Activated T-cell treated with anti-CD3 and anti-CD28 coated beads, Interleukin-2, amount 50 U/mL, for 24 hours (primary cell): ENCODE measurements around the gene GPER1.

Experiments used
- DNase-seq: peaks from one replicate; pipeline ENCODE4 v3.0.0-alpha.2; 2020
- H3K27ac Mint-ChIP-seq: 2 replicates; pipeline ENCODE4 v1.8.0; 2020; ENCODE audit warnings: mild to moderate bottlenecking, mixed read lengths
- H3K27me3 Mint-ChIP-seq: 2 replicates; pipeline ENCODE4 v1.8.0; 2020; ENCODE audit warnings: mixed read lengths
- H3K36me3 Mint-ChIP-seq: 2 replicates; pipeline ENCODE4 v1.8.0; 2020; ENCODE audit warnings: low read depth, mixed read lengths
- H3K4me1 Mint-ChIP-seq: 2 replicates; pipeline ENCODE4 v1.8.0; 2020; ENCODE audit warnings: low read depth, mixed read lengths
- H3K4me3 Mint-ChIP-seq: 2 replicates; pipeline ENCODE4 v1.8.0; 2020; ENCODE audit warnings: mild to moderate bottlenecking, moderate library complexity, mixed read lengths
- H3K9me3 Mint-ChIP-seq: 2 replicates; pipeline ENCODE4 v1.8.0; 2020; ENCODE audit warnings: mixed read lengths

Gene GPER1

DNA sequence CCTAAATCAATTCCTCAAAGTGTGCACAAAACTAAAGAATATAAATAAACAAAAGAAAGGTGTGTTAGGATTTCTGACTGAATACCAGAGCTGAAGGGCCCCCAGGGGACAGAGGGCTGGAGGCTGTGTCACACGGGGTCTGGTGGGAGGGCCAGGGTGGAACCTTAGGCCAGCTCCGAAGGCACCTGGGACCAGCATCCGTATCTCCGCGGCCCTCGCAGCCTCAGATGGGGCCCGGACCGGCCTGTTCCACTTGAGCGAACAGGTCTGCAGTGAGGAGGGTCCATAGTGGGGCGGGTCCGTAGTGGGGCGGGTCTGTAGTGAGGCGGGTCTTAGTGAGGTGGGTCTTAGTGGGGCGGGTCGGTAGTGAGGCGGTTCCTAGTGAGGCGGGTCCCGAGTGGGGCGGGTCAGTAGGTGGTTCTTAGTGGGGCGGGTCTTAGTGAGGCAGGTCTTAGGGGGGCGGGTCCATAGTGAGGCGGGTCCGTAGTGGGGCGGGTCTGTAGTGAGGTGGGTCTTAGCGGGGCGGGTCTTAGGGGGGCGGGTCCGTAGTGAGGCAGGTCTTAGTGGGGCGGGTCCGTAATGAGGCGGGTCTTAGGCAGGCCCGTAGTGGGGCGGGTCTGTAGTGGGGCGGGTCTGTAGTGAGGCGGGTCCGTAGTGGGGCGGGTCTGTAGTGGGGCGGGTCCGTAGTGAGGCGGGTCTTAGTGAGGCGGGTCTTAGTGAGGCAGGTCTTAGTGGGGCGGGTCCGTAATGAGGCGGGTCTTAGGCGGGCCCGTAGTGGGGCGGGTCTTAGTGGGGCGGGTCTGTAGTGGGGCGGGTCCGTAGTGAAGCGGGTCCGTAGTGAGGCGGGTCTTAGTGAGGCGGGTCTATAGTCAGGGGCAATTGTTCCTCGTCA lies 28.5 kb upstream of the GPER1 start:
- no peak overlapping the region for H3K4me3 Mint-ChIP-seq
- H3K36me3 Mint-ChIP-seq: peaks cover 5% of the 10 kb centered on the region
- no peaks in the 10 kb centered on the region for H3K27me3 Mint-ChIP-seq
- DNase-seq: no peak
- no peak overlapping the region for H3K27ac Mint-ChIP-seq
- H3K9me3 Mint-ChIP-seq: no peaks in the 10 kb centered on the region
- H3K4me1 Mint-ChIP-seq: peaks cover 15% of the 10 kb centered on the region

DNA sequence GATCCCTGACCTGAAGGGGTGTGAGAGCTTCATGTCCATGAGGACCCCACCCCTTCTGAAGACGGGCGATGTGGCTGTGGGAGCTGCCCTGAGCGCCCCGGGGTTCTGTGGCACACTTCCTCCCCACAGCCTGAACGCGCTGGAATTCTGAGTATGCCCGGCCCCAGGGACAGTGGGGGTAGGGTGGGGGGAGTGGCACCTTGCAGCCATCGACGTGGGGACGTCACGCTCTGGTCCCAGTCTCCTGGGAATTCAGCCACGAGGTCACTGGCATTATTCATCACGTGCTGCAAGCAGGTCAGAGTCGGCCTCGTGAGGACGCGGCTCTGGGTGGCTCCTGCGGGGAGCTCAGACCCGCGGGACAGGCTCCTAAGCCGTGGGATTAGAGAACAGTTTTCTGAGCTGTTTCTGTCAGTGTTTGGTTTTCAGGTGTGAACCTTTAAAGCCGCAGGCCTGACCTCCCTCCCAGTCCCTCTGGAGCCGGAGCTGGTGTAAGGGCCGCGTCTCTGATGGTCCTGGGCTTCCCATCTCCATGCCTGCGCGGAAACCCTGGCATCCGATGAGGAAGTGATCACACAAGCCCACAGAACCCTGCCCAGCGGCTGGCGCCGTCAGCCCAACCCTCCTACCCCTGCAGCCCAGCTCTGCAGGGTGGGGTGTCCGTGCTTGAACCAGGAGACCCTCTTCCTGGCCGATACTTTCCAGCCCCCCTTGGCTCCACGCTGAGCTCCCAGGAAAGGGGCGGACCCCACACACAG lies 27.4 kb upstream of the GPER1 start:
- Mint-ChIP-seq H3K27ac (no peak overlapping the region), H3K4me1 (peaks cover 9% of the 10 kb centered on the region), H3K36me3 (peaks cover 5% of the 10 kb centered on the region), H3K27me3 (no peaks in the 10 kb centered on the region), H3K9me3 (no peaks in the 10 kb centered on the region), H3K4me3 (no peak overlapping the region)
- DNase-seq: no peak

DNA sequence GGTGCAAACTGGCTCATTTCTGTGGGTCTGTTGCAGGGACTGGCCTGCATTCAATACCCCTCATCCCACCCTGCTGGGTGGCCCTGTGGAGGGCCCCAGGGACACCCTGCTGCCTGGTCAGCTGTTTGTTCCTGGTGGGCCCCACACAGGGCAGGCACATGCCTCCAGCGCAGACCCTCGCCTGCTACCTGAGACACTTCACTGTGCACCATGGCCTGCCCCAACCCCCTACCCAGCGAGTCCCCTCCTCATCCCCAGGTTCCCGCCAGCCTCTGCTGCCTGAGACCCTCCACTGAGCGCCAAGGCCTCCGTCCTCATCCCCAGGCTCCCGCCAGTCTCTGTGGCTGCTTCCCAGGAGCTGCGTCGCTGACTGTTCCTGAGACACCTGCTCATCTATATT lies 26.7 kb upstream of the GPER1 start:
- Mint-ChIP-seq H3K4me1 (peaks cover 7% of the 10 kb centered on the region), H3K9me3 (no peaks in the 10 kb centered on the region), H3K27me3 (no peaks in the 10 kb centered on the region), H3K27ac (no peak overlapping the region), H3K4me3 (no peak overlapping the region), H3K36me3 (peaks cover 5% of the 10 kb centered on the region)
- DNase-seq: no peak

DNA sequence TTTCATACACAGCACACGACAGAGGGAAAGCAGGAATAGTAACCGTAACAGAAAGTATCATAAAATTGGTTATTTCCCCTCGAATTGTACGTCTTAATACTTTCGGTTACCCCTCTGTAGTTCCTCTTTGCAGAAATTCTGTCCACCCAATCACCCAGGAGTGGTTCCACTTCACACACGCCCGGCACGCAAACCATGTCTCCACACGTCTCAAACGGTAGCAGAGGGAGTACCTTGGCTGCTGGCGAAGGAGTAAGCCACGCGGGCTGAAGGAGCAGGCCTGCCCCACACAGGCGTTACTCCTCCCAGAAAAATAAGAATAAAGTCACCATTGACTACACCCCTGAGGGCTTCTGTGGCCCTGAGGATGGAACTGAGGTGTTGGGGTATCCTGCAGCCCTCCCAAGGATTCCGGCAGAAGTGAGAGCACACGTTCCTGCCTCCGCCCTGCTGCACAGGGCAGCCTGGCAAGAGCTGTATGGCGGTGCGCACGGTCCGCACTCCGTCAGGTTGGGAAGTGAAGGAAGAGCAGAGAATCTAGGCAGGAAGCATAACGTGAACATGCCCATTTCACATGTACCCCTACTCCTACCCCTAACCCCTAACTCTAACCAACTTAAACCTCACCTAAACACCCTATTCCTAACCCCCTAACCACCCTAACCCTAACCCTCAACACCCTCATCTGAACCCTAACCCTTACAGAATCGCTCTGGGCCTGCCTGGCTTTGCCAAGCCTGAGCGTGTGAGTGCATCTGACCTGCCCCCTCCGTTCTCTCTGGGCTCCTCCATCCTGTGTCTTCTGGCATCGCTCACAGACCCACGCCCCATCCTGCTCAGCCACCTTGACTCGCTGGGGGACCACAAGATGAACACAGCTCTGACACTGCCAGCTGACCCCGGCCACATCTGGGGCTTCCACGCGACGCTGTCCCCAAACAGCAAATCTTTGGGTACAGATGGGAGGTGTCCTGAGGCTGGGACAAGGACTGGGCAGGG lies 25.3 kb upstream of the GPER1 start:
- DNase-seq: no peak

DNA sequence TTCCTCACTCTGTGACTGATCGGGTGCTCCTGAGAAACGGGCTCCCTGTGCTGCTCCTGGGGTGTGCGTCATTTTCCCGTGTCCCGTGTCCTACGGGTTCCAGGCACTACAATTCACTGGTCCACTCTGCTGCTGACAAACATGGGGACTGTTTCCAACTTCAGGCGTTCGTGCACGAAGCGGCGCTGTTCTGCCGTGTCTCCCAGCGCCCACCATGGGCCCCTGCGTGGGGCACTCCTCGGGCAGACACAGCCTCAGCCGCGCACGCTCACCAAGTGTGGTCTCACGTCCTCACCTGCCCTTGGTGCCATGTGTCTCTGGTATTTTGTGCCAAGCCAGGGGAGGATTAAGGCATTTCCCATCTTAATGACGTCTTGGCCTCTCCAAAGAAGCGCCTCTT lies 24.6 kb upstream of the GPER1 start:
- no peak for DNase-seq
- Mint-ChIP-seq H3K36me3 (peaks cover 5% of the 10 kb centered on the region), H3K4me1 (peaks cover 7% of the 10 kb centered on the region), H3K27me3 (no peaks in the 10 kb centered on the region), H3K4me3 (no peak overlapping the region), H3K9me3 (no peaks in the 10 kb centered on the region), H3K27ac (no peak overlapping the region)

More for the DNA sequence above, 25.3 kb upstream of the GPER1 start:
- H3K4me3 Mint-ChIP-seq: no peak overlapping the region
- H3K9me3 Mint-ChIP-seq: no peaks in the 10 kb centered on the region
- no peak overlapping the region for H3K27ac Mint-ChIP-seq
- no peaks in the 10 kb centered on the region for H3K27me3 Mint-ChIP-seq
- H3K36me3 Mint-ChIP-seq: peaks cover 5% of the 10 kb centered on the region
- H3K4me1 Mint-ChIP-seq: peaks cover 7% of the 10 kb centered on the region

DNA sequence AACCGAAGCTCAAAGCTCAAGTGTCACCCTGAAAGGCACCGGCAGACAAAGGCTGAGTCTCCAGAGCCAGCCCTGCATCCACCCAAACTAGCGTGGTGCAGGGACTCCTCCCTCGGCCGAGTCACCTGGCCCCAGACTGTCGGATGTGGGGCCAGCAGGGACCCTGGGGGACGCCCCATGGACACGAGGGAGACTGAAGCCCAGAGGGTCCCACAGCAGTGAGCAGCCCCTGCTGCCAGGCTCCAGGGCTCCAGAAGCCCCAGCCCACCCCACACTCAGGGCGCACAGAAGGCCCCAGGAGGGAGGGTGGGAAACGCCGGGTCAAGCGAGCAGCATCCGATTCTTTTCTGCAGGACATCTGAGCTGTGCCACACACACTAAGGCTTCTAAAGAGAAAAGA lies 23.3 kb upstream of the GPER1 start:
- Mint-ChIP-seq H3K4me3 (no peak overlapping the region), H3K4me1 (peaks cover 7% of the 10 kb centered on the region), H3K36me3 (no peaks in the 10 kb centered on the region), H3K27me3 (no peaks in the 10 kb centered on the region), H3K9me3 (no peaks in the 10 kb centered on the region), H3K27ac (no peak overlapping the region)
- DNase-seq: no peak

DNA sequence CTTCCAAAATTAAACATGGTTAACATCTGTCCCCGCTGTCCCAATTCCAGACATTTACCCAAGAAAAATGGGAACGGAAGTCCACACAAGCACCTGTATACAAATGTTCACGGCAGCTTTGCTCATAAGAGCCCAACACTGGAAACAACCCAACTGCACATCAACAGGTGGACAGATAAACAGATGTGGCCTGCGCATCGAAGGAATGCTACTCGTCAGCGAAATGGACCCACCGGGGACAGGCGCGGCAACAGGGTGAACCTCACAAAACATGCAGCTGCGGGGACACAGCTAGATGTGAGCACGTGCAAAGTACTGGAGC lies 22.7 kb upstream of the GPER1 start:
- Mint-ChIP-seq H3K9me3 (no peaks in the 10 kb centered on the region), H3K36me3 (no peaks in the 10 kb centered on the region), H3K27me3 (no peaks in the 10 kb centered on the region), H3K4me1 (peaks cover 7% of the 10 kb centered on the region), H3K4me3 (no peak overlapping the region), H3K27ac (no peak overlapping the region)
- no peak for DNase-seq

DNA sequence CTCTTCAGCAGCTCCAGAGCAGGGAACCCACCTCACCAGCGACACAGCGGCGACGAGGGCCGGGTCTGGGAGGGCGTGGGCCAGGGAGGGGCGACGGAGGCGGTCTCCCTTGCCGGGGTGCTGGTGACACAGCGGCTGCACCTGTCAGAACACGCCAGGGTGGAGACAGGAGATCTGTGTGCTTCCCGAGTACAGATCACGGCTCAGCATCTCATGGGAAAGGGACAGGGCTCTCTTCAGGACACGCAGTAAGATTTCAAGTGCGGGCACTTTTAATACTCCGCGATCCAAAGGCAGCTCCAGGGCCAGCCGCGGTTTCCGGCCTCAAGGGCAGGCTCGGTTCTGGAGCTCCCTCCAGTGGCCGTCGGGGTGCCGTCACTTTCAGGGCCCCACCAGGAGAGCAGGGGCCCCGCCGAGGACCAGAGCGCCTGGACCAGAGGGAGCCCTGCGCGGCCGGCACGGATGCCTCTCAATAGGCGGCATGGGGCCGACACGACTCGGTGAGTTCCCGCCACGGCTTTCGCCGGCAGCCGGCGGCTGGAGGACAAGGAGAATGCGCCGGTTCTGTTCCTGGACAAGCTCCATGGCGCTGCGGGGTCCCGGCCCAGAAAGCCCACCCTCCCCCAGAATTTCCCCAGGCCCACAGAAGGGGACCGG lies 22.2 kb upstream of the GPER1 start:
- Mint-ChIP-seq H3K27ac (no peak overlapping the region), H3K36me3 (no peaks in the 10 kb centered on the region), H3K27me3 (no peaks in the 10 kb centered on the region), H3K4me1 (peaks cover 7% of the 10 kb centered on the region), H3K9me3 (no peaks in the 10 kb centered on the region), H3K4me3 (peak overlapping the region; percentile 43)
- peak; percentile 87 for DNase-seq

DNA sequence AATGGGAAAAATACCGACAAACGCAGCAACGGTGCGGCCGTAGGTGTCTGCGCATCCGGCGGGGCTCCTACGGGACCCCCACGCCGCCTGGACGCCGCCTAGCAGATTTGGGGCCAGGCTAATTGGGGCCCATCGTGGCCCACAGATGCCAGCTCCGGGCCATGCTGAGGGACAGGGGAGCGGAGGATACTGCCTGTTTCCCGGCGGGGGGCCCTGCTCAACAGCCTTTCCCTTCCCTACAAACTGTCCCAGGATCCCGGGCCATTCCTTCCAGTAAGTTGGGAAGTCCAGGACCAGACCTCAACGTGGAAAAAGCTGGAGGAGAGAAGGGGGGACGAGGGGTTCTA lies 21.7 kb upstream of the GPER1 start:
- Mint-ChIP-seq H3K27me3 (no peaks in the 10 kb centered on the region), H3K4me3 (no peak overlapping the region), H3K9me3 (no peaks in the 10 kb centered on the region), H3K36me3 (no peaks in the 10 kb centered on the region), H3K27ac (no peak overlapping the region), H3K4me1 (peaks cover 7% of the 10 kb centered on the region)
- no peak for DNase-seq

DNA sequence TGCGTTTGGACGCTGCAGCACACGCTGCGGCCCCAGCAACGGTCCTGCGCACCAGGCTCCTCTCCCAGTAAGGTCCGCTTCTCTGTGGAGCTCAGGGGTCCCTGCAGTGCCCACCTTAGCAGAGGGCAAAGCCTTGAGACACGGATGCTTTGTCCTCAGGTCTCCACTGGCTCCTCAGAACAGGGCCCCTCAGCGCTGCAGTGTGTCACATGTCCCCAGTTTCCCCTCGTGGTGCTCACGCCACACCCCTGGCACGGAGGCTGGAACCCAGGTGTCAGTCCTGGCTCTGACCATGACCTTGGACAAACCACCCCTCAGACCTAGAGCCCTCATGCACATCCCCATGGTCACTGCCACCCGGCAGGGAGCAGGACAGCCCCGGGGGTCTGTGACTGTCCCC lies 19.9 kb upstream of the GPER1 start:
- Mint-ChIP-seq H3K4me3 (no peak overlapping the region), H3K36me3 (no peaks in the 10 kb centered on the region), H3K27me3 (no peaks in the 10 kb centered on the region), H3K9me3 (no peaks in the 10 kb centered on the region), H3K27ac (no peak overlapping the region), H3K4me1 (peaks cover 7% of the 10 kb centered on the region)
- no peak for DNase-seq

DNA sequence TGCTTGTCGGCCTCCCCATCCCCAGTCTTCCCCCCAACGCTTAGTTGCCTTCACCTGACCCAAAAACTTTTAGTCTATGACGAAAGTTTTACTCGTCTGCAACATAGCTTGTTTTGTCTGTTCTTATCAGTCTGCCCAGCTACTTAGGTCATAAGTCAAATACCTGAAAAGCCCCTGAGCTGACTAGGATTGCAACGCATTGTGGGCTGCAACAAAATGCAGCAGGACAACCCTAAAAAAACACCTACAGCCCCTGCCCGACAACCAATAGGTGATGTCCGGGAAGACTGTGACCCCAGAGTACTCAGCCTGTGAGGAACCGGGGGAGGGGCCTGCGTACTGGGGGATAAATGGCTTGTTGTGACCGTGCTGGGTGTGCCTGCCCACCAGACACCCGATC lies 19.3 kb upstream of the GPER1 start:
- H3K27me3 Mint-ChIP-seq: no peaks in the 10 kb centered on the region
- no peak overlapping the region for H3K4me3 Mint-ChIP-seq
- H3K4me1 Mint-ChIP-seq: peaks cover 7% of the 10 kb centered on the region
- H3K27ac Mint-ChIP-seq: no peak overlapping the region
- no peaks in the 10 kb centered on the region for H3K9me3 Mint-ChIP-seq
- DNase-seq: no peak
- no peaks in the 10 kb centered on the region for H3K36me3 Mint-ChIP-seq

DNA sequence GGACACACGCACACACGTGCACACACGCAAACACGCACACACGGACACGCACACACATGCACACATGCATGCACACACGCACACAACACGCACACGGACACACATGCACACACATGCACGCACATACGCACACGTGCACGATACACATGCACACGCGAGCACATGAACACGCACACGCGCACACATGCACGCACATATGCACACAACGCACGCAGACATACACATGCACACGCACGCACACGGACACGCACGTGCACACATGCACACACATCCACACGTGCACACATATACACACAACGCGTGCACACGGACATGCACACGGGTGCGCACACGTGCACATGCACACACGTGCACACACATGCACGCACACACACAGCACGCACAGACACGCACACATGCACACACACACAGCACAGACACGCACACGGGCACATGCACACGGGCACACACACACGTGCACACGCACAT lies 17.3 kb upstream of the GPER1 start:
- Mint-ChIP-seq H3K4me1 (peaks cover 2% of the 10 kb centered on the region), H3K4me3 (no peak overlapping the region), H3K9me3 (no peaks in the 10 kb centered on the region), H3K36me3 (no peaks in the 10 kb centered on the region), H3K27me3 (no peaks in the 10 kb centered on the region), H3K27ac (no peak overlapping the region)
- DNase-seq: no peak

DNA sequence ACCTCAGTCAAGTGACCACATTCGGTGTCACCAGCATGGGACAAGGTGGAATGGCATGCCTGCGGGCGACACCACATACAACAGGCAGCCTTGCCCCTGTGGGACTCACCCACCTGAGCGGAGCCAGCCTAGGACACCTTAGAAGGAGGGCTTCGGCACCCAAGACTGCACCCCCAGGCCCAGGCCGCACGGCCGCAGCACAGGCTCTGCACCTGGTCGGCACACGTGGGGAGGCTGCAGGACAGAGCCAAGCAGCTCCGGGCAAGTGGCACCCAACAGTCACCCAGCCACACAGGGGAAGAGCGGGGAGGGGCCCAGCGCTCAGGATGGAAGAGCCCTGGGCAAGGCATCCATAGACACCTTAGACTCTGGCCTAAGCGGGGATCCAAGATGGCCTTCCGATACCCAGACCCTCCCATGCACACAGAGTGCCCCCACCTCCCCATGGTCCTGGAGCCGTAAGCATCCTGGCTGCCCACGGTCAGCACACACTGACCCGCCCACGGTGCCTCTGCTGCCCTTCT lies 16.1 kb upstream of the GPER1 start:
- no peak overlapping the region for H3K4me3 Mint-ChIP-seq
- H3K9me3 Mint-ChIP-seq: no peaks in the 10 kb centered on the region
- H3K4me1 Mint-ChIP-seq: no peaks in the 10 kb centered on the region
- no peak overlapping the region for H3K27ac Mint-ChIP-seq
- no peak for DNase-seq
- H3K27me3 Mint-ChIP-seq: no peaks in the 10 kb centered on the region
- no peaks in the 10 kb centered on the region for H3K36me3 Mint-ChIP-seq
